CD14-positive monocyte (primary cell): Measurements from ENCODE around the gene ACE. TPM values are rescaled to one million over a fixed set of nuclear protein-coding genes. Genes with fewer than 3 reads are reported as not detected.

Experiments used
- DNase-seq, 3 donors: peaks; one replicate each; pipeline ENCODE4 v3.0.0-alpha.2; 2011 to 2022
- H2AFZ ChIP-seq: 2 replicates; pipeline ENCODE4 v1.6.0; 2012; ENCODE audit warnings: mild to moderate bottlenecking, low read depth, low read length, inconsistent platforms; ENCODE audit not compliant: insufficient read depth, poor library complexity, severe bottlenecking
- H3K27ac ChIP-seq, 2 donors: 1 replicate in 1 of 2; 2 replicates in 1 of 2; pipeline ENCODE4 v1.5.1; 2012 to 2013; ENCODE audit warnings: low read length in 2 of 2, control low read depth in 1 of 2, inconsistent platforms in 1 of 2, low read depth in 1 of 2, mild to moderate bottlenecking in 1 of 2
- H3K27me3 ChIP-seq, 2 donors: one replicate each; pipeline versions ENCODE4 v1.6.0 to v1.6.1; 2011 to 2013; ENCODE audit warnings: low read length in 2 of 2; ENCODE audit not compliant: control insufficient read depth in 2 of 2, insufficient read depth in 2 of 2
- H3K36me3 ChIP-seq, 2 donors: replicated peaks in 1 of 2; 1 replicate in 1 of 2; 2 replicates in 1 of 2; pipeline versions ENCODE4 v1.5.1 to v1.6.1; 2012 to 2013; ENCODE audit warnings: low read length in 2 of 2, control low read depth in 1 of 2, inconsistent platforms in 1 of 2, mild to moderate bottlenecking in 1 of 2; ENCODE audit not compliant: insufficient read depth in 2 of 2, control insufficient read depth in 1 of 2
- H3K4me1 ChIP-seq, 2 donors: 1 replicate in 1 of 2; 2 replicates in 1 of 2; pipeline versions ENCODE4 v1.5.1 to v1.6.1; 2012 to 2013; ENCODE audit warnings: low read length in 2 of 2, control low read depth in 1 of 2, inconsistent platforms in 1 of 2, mild to moderate bottlenecking in 1 of 2, moderate library complexity in 1 of 2; ENCODE audit not compliant: insufficient read depth in 2 of 2, control insufficient read depth in 1 of 2
- H3K4me2 ChIP-seq: replicated peaks from 2 replicates; pipeline ENCODE3; 2012; ENCODE audit warnings: low read length, moderate library complexity, mild to moderate bottlenecking; ENCODE audit not compliant: poor library complexity, severe bottlenecking; ENCODE audit errors: extremely low read depth
- H3K4me3 ChIP-seq, 3 experiments: fragments of 200-600 bp in 1 of 3; sonication (generic) in 1 of 3; replicated peaks in 1 of 3; 1 replicate in 2 of 3; 2 replicates in 1 of 3; pipeline ENCODE4 v1.5.1; 2011 to 2013; ENCODE audit warnings: low read length in 3 of 3, mild to moderate bottlenecking in 3 of 3, control low read depth in 2 of 3, low read depth in 2 of 3, inconsistent platforms in 1 of 3, moderate library complexity in 1 of 3
- H3K79me2 ChIP-seq: 2 replicates; pipeline ENCODE4 v1.6.0; 2012; ENCODE audit warnings: mild to moderate bottlenecking, control low read depth, inconsistent platforms, low read length, moderate library complexity; ENCODE audit not compliant: insufficient read depth
- H3K9ac ChIP-seq: 2 replicates; pipeline ENCODE4 v1.6.0; 2017; ENCODE audit warnings: low read length, mild to moderate bottlenecking; ENCODE audit not compliant: insufficient read depth, poor library complexity, severe bottlenecking
- H3K9me3 ChIP-seq, 2 donors: replicated peaks in 1 of 2; 1 replicate in 1 of 2; 2 replicates in 1 of 2; pipeline versions ENCODE4 v1.5.1 to v1.6.1; 2012 to 2013; ENCODE audit warnings: low read length in 2 of 2, control low read depth in 1 of 2; ENCODE audit not compliant: control insufficient read depth in 1 of 2, insufficient read depth in 1 of 2
- H4K20me1 ChIP-seq: 2 replicates; pipeline ENCODE4 v1.6.0; 2012; ENCODE audit warnings: mild to moderate bottlenecking, low read length, control low read depth, moderate library complexity; ENCODE audit not compliant: insufficient read depth
- H3K27ac Mint-ChIP-seq, 7 donors: one replicate each; pipeline ENCODE4 v1.8.0; 2020; ENCODE audit warnings: mild to moderate bottlenecking in 7 of 7, mixed read lengths in 7 of 7, moderate library complexity in 6 of 7, inconsistent platforms in 2 of 7
- H3K27me3 Mint-ChIP-seq, 3 donors: one replicate each; pipeline ENCODE4 v1.8.0; 2021 to 2022; ENCODE audit warnings: low read depth in 3 of 3, mild to moderate bottlenecking in 3 of 3, mixed read lengths in 3 of 3, moderate library complexity in 3 of 3, inconsistent platforms in 1 of 3
- H3K36me3 Mint-ChIP-seq, 2 donors: one replicate each; pipeline ENCODE4 v1.8.0; 2020; ENCODE audit warnings: mixed read lengths in 2 of 2, inconsistent platforms in 1 of 2, mild to moderate bottlenecking in 1 of 2
- H3K4me1 Mint-ChIP-seq: one replicate; pipeline ENCODE4 v1.8.0; 2020; ENCODE audit warnings: mild to moderate bottlenecking, mixed read lengths
- H3K4me3 Mint-ChIP-seq, 2 donors: one replicate each; pipeline ENCODE4 v1.8.0; 2020; ENCODE audit warnings: mild to moderate bottlenecking in 2 of 2, mixed read lengths in 2 of 2, moderate library complexity in 1 of 2
- H3K9me3 Mint-ChIP-seq, 7 donors: one replicate each; pipeline ENCODE4 v1.8.0; 2020 to 2022; ENCODE audit warnings: mixed read lengths in 7 of 7, mild to moderate bottlenecking in 6 of 7, moderate library complexity in 6 of 7, inconsistent platforms in 2 of 7
- CTCF ChIP-seq: fragments of 200-600 bp; IDR thresholded peaks from one replicate; pipeline ENCODE4 v1.8.0; 2022; ENCODE audit warnings: antibody characterized with exemption, mild to moderate bottlenecking
- WGBS: methylation state at CpG from one replicate; pipeline ENCODE4 v1.1.5; 2013; ENCODE audit warnings: missing lambda C conversion rate; ENCODE audit not compliant: insufficient coverage; 5-methylcytosine and 5-hydroxymethylcytosine counted together
- intact Hi-C, 2 donors: fragments of 100-400 bp; cut with micrococcal nuclease; formaldehyde crosslinking; loops; one replicate each; pipeline versions ENCODE4 v1.15.0 to v1.15.1; 2023
- polyA plus RNA-seq, 3 donors: library from polyadenylated mRNA; depleted of rRNA in 1 of 3; unstranded in 2 of 3; stranded (reverse) in 1 of 3; fragments of 300-500 nt in 2 of 3; fragments of >200 nt in 1 of 3; fragmentation: Illumina TruSeq in 2 of 3; gene quantifications; 1 replicate in 2 of 3; 2 replicates in 1 of 3; pipeline ENCODE4 v1.2.3, GENCODE V29; 2012 to 2021

The ACE gene
- polyA plus RNA-seq, 3 donors, result 0.55 TPM; not detected in 2

GRCh38 chr17:63439687-63440086 is 37.2 kb upstream of the ACE start:
- peak; percentile 58 to 68 (median 66) for DNase-seq
- Mint-ChIP-seq H3K4me3 (peak overlapping the region; percentile 70 to 72), H3K36me3 (no peaks in the 10 kb centered on the region), H3K27ac (peak overlapping the region; percentile 85 to 95 (median 89)), H3K9me3 (peaks cover 0 to 3% (median 0%) of the 10 kb centered on the region in 7 donors), H3K27me3 (peaks cover under 1 to 4% (median 3%) of the 10 kb centered on the region in 3 donors), H3K4me1 (peaks cover 38% of the 10 kb centered on the region)
- Histone ChIP-seq H3K27me3 (no peaks in the 10 kb centered on the region), H3K4me2 (peak overlapping the region; percentile 64), H4K20me1 (no peaks in the 10 kb centered on the region), H3K9ac (no peak overlapping the region), H3K4me1 (peaks cover 42 to 46% of the 10 kb centered on the region in 2 donors), H3K79me2 (no peaks in the 10 kb centered on the region), H3K36me3 (no peaks in the 10 kb centered on the region), H3K27ac (peak overlapping the region; percentile 51 to 83), H3K9me3 (no peaks in the 10 kb centered on the region), H2AFZ (peak overlapping the region; percentile 65), H3K4me3 (peak overlapping the region in 1 of 3 experiments; percentile 45)
- intact Hi-C loops, result loop anchor here (5.0 to 10.0 kb wide), 2 partner anchors 105 to 178 kb away; no protein-coding TSS in a partner anchor
- no peak for TF ChIP-seq CTCF
- WGBS, result 9% methylated on average over 8 of the region's 8 CpGs

GRCh38 chr17:63440127-63440769 is 36.6 kb upstream of the ACE start:
- Histone ChIP-seq H3K27ac (peak overlapping the region; percentile 51 to 83), H3K27me3 (no peaks in the 10 kb centered on the region), H2AFZ (peak overlapping the region; percentile 65), H3K79me2 (no peaks in the 10 kb centered on the region), H3K9me3 (no peaks in the 10 kb centered on the region), H3K4me1 (peaks cover 36 to 43% of the 10 kb centered on the region in 2 donors), H3K4me3 (peak overlapping the region in 1 of 3 experiments; percentile 45), H3K4me2 (peak overlapping the region; percentile 64), H3K9ac (peak overlapping the region; percentile 30), H4K20me1 (no peaks in the 10 kb centered on the region), H3K36me3 (no peaks in the 10 kb centered on the region)
- TF ChIP-seq CTCF, result no peak
- peaks cover 6 to 8% (median 7%) of the 10 kb centered on the region in 3 donors for H3K27me3 Mint-ChIP-seq
- no peak for DNase-seq
- peak overlapping the region; percentile 70 to 72 for H3K4me3 Mint-ChIP-seq
- peaks cover 38% of the 10 kb centered on the region for H3K4me1 Mint-ChIP-seq
- intact Hi-C loops, result loop anchor here in 1 of 2 donors (10.0 kb wide), 1 partner anchor 105 kb away; no protein-coding TSS in a partner anchor
- H3K36me3 Mint-ChIP-seq, result no peaks in the 10 kb centered on the region
- WGBS, result 67% methylated on average over 22 of the region's 22 CpGs
- peaks cover 0 to 3% (median 0%) of the 10 kb centered on the region in 7 donors for H3K9me3 Mint-ChIP-seq
- H3K27ac Mint-ChIP-seq, result peak overlapping the region; percentile 85 to 95 (median 89)
